Neural cell (in vitro differentiated cells): Measurements from ENCODE around the gene FOXP4.

Experiments
- EP300 ChIP-seq: fragments of 450-650 bp; conservative IDR thresholded peaks from 2 replicates; pipeline ENCODE4 v1.6.1; 2014; ENCODE audit warnings: antibody characterized with exemption, mild to moderate bottlenecking, moderate library complexity; ENCODE audit not compliant: poor library complexity, severe bottlenecking
- EZH2 ChIP-seq: fragments of 200-600, 300-800 bp; shearing (Covaris generic), sonication (generic); IDR thresholded peaks from 2 replicates; pipeline ENCODE4 v1.6.1; 2014; ENCODE audit warnings: antibody characterized with exemption, low read length, borderline replicate concordance, mild to moderate bottlenecking; ENCODE audit not compliant: insufficient read depth, poor library complexity, severe bottlenecking
- MXI1 ChIP-seq: fragments of 450-650 bp; conservative IDR thresholded peaks from 2 replicates; pipeline ENCODE4 v1.6.1; 2014; ENCODE audit warnings: antibody characterized with exemption, mild to moderate bottlenecking; ENCODE audit not compliant: poor library complexity, severe bottlenecking
- POLR2AphosphoS5 ChIP-seq: IDR thresholded peaks from 2 replicates; pipeline ENCODE4 v1.6.1; 2012
- RAD21 ChIP-seq: fragments of 450-650 bp; conservative IDR thresholded peaks from 2 replicates; pipeline ENCODE4 v1.6.1; 2014; ENCODE audit warnings: antibody characterized with exemption, mild to moderate bottlenecking, moderate library complexity
- SMC3 ChIP-seq: fragments of 450-650 bp; conservative IDR thresholded peaks from 2 replicates; pipeline ENCODE4 v1.6.1; 2014; ENCODE audit warnings: antibody characterized with exemption, mild to moderate bottlenecking, moderate library complexity; ENCODE audit not compliant: poor library complexity
- TAF1 ChIP-seq: IDR thresholded peaks from 2 replicates; pipeline ENCODE4 v1.6.1; 2012; ENCODE audit warnings: low read depth
- TF ChIP-seq, protein P1 (sequence below): fragments of 450-650 bp; IDR thresholded peaks from 2 replicates; pipeline ENCODE4 v1.5.1; 2014; ENCODE audit warnings: antibody characterized with exemption, mild to moderate bottlenecking, moderate library complexity; ENCODE audit not compliant: poor library complexity, severe bottlenecking

DNA sequence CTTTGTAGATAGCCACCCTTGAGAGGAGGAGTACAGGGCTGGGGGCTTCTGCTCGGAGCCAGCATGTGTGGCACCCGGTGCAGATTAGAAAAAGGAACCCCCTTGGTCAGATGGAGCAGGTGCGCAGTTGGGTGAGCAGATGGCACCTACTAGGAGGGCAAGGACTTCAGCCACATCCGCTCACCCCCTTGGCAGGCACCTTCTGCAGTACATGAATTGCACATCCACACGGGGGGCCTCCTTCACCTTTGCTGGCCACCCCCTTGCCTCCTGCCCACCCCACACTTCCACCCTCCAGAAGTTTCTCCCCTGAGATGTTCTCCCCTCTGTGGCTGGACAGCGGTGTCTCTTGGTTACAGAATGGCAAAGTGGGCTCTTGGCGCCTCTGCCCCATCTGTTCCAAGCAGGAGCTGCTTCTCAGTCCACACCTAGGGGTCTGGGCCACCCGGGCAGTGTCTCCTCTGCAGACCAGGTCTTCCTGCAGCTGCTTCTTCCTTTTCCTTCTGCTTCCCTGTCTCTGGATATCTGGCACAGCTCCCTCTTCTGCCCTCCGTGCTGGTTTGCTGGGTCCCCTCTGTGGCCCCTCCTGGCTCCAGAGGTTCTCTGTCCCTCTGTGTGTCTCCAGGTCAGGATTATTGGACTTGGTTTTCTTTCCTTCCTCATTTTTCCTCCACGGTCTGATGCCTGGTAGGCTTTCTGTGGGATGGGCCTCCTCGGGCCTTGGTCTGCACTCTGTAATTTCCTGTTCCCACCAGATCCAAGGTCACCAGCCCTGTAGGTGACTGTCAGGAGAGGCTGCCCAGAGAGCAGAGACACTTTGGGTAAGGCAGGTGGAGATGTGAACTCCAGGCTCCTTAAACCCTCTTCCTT lies 96.1 kb downstream of the FOXP4 start:
- TF ChIP-seq, protein P1, sequence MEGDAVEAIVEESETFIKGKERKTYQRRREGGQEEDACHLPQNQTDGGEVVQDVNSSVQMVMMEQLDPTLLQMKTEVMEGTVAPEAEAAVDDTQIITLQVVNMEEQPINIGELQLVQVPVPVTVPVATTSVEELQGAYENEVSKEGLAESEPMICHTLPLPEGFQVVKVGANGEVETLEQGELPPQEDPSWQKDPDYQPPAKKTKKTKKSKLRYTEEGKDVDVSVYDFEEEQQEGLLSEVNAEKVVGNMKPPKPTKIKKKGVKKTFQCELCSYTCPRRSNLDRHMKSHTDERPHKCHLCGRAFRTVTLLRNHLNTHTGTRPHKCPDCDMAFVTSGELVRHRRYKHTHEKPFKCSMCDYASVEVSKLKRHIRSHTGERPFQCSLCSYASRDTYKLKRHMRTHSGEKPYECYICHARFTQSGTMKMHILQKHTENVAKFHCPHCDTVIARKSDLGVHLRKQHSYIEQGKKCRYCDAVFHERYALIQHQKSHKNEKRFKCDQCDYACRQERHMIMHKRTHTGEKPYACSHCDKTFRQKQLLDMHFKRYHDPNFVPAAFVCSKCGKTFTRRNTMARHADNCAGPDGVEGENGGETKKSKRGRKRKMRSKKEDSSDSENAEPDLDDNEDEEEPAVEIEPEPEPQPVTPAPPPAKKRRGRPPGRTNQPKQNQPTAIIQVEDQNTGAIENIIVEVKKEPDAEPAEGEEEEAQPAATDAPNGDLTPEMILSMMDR = no peak
- TF ChIP-seq EZH2 = no peak
- TF ChIP-seq POLR2AphosphoS5 = no peak
- TF ChIP-seq TAF1 = no peak
- no peak for TF ChIP-seq MXI1
- no peak for TF ChIP-seq SMC3
- no peak for TF ChIP-seq RAD21
- no peak for TF ChIP-seq EP300
